ENCODE measurements around the gene CD40LG. TPM values are rescaled to one million over a fixed set of nuclear protein-coding genes. Genes with fewer than 3 reads are reported as not detected.

CD40LG gene
- polyA plus RNA-seq, 1 donor (not counting 4 experiments of a cell fraction or from before 2014, with no cell fraction given), result not detected

DNA sequence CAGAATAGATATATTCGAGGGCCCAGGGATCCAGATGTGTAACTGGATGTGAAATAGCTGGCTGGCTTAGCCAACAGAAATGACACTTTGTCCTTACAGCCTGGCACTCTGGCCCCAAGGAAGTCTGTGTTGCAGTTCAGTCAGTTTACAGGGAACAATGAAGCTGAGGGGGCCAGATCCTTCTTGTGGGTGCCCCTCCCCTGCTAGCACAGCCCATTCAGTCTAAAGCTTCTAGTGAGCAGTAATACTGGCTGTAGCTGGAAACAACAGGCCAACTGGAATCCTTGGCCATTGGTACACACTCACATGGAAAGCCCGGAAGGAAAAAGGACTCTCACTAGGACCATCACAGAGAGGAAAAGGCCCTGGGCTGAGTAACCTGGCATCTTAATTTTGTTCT is 22.7 kb upstream of the CD40LG start:
- H3K4me2 ChIP-seq (ENCODE audit: control insufficient read depth, extremely low read depth, insufficient read depth, low read depth, low read length), result no peak overlapping the region
- H3K9me1 ChIP-seq (ENCODE audit: control insufficient read depth, extremely low read depth, insufficient read depth, low read length), result no peaks in the 10 kb centered on the region
- no peak overlapping the region for H3K9ac ChIP-seq (ENCODE audit: control insufficient read depth, extremely low read depth, insufficient read depth, low read length)
- H3K27me3 ChIP-seq (ENCODE audit: control insufficient read depth, extremely low read depth, insufficient read depth, low read length), result peaks cover 3% of the 10 kb centered on the region
- TF ChIP-seq, protein P1, sequence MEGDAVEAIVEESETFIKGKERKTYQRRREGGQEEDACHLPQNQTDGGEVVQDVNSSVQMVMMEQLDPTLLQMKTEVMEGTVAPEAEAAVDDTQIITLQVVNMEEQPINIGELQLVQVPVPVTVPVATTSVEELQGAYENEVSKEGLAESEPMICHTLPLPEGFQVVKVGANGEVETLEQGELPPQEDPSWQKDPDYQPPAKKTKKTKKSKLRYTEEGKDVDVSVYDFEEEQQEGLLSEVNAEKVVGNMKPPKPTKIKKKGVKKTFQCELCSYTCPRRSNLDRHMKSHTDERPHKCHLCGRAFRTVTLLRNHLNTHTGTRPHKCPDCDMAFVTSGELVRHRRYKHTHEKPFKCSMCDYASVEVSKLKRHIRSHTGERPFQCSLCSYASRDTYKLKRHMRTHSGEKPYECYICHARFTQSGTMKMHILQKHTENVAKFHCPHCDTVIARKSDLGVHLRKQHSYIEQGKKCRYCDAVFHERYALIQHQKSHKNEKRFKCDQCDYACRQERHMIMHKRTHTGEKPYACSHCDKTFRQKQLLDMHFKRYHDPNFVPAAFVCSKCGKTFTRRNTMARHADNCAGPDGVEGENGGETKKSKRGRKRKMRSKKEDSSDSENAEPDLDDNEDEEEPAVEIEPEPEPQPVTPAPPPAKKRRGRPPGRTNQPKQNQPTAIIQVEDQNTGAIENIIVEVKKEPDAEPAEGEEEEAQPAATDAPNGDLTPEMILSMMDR (optimal IDR thresholded peaks at IDR 0.05 in 1 of 3, IDR thresholded peaks at IDR 0.05 in 1 of 3, conservative IDR thresholded peaks at IDR 0.05 in 1 of 3; ENCODE audit: extremely low read depth in 1 of 3, insufficient read depth in 2 of 3, low read length in 3 of 3), result no peak
- no peak for TF ChIP-seq EZH2 (IDR thresholded peaks at IDR 0.05; ENCODE audit: low read length)
- no peaks in the 10 kb centered on the region for H3K4me1 ChIP-seq (ENCODE audit: control insufficient read depth, extremely low read depth, insufficient read depth, low read length)
- FAIRE-seq, result no peak
- no peak overlapping the region for H2AFZ ChIP-seq (ENCODE audit: control insufficient read depth, low read length)
- no peak for DNase-seq (ENCODE audit: low read depth, low spot score)
- H3K79me2 ChIP-seq (ENCODE audit: control insufficient read depth, insufficient read depth, low read length), result no peaks in the 10 kb centered on the region
- H3K27ac ChIP-seq (ENCODE audit: control insufficient read depth, insufficient read depth, low read length), result no peak overlapping the region
- no peaks in the 10 kb centered on the region for H4K20me1 ChIP-seq (ENCODE audit: control insufficient read depth, extremely low read depth, insufficient read depth, low read length)
- H3K36me3 ChIP-seq (ENCODE audit: control insufficient read depth in 2 of 2, extremely low read depth in 1 of 2, insufficient read depth in 2 of 2, low read length in 2 of 2), result no peaks in the 10 kb centered on the region
- H3K4me3 ChIP-seq (ENCODE audit: control insufficient read depth in 2 of 3, extremely low read depth in 1 of 3, insufficient read depth in 2 of 3, low read depth in 1 of 3, low read length in 3 of 3), result no peak overlapping the region
- dilution Hi-C loops (cut with MboI; ENCODE audit: extremely low pct_ligation_motif_present, low sequenced_read_pairs), result no loop called here
- no peaks in the 10 kb centered on the region for H3K9me3 ChIP-seq (ENCODE audit: control insufficient read depth, low read depth, low read length)

DNA sequence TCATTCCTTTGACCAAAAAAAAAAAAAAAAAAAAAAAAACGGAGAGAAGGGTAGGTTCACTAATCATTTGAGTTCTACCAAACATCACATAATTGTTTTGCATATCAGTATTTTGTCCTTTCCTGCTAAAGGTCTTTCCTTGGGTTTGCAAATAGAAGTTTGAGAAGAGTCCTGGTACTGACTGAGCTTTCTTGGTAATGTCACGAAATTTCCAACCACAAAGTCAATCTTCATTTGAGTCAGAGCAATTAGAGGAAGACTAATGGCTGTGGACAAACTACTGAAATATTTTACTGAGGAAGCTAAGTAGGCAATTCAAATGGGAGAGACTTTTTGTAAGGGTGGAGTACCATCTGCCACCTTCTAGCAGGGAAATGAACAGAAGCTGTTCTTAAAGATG is 21.7 kb upstream of the CD40LG start:
- Histone ChIP-seq H3K79me2 (ENCODE audit: control insufficient read depth, insufficient read depth, low read length) (no peaks in the 10 kb centered on the region), H3K27ac (ENCODE audit: control insufficient read depth, insufficient read depth, low read length) (no peak overlapping the region), H4K20me1 (ENCODE audit: control insufficient read depth, extremely low read depth, insufficient read depth, low read length) (no peaks in the 10 kb centered on the region), H3K9me1 (ENCODE audit: control insufficient read depth, extremely low read depth, insufficient read depth, low read length) (no peaks in the 10 kb centered on the region), H3K4me3 (ENCODE audit: control insufficient read depth in 2 of 3, extremely low read depth in 1 of 3, insufficient read depth in 2 of 3, low read depth in 1 of 3, low read length in 3 of 3) (no peak overlapping the region), H2AFZ (ENCODE audit: control insufficient read depth, low read length) (no peak overlapping the region), H3K9me3 (ENCODE audit: control insufficient read depth, low read depth, low read length) (no peaks in the 10 kb centered on the region), H3K4me2 (ENCODE audit: control insufficient read depth, extremely low read depth, insufficient read depth, low read depth, low read length) (no peak overlapping the region), H3K27me3 (ENCODE audit: control insufficient read depth, extremely low read depth, insufficient read depth, low read length) (peaks cover 3% of the 10 kb centered on the region), H3K36me3 (ENCODE audit: control insufficient read depth in 2 of 2, extremely low read depth in 1 of 2, insufficient read depth in 2 of 2, low read length in 2 of 2) (no peaks in the 10 kb centered on the region), H3K4me1 (ENCODE audit: control insufficient read depth, extremely low read depth, insufficient read depth, low read length) (no peaks in the 10 kb centered on the region), H3K9ac (ENCODE audit: control insufficient read depth, extremely low read depth, insufficient read depth, low read length) (no peak overlapping the region)
- DNase-seq (ENCODE audit: low read depth, low spot score), result no peak
- FAIRE-seq, result no peak
- TF ChIP-seq, protein P1 (optimal IDR thresholded peaks at IDR 0.05 in 1 of 3, IDR thresholded peaks at IDR 0.05 in 1 of 3, conservative IDR thresholded peaks at IDR 0.05 in 1 of 3; ENCODE audit: extremely low read depth in 1 of 3, insufficient read depth in 2 of 3, low read length in 3 of 3), result no peak
- TF ChIP-seq EZH2 (IDR thresholded peaks at IDR 0.05; ENCODE audit: low read length), result no peak
- dilution Hi-C loops (cut with MboI; ENCODE audit: extremely low pct_ligation_motif_present, low sequenced_read_pairs), result no loop called here

Data from keratinocyte (primary cell).